Measurements from ENCODE around the gene CTXND2. TPM values are rescaled to one million over a fixed set of nuclear protein-coding genes. Genes with fewer than 3 reads are reported as not detected.

CTXND2 gene
- total and polyA plus RNA-seq, 2 of the 8 experiments (the other 6 are each of a cell fraction or from before 2014, with no cell fraction given): not detected

DNA sequence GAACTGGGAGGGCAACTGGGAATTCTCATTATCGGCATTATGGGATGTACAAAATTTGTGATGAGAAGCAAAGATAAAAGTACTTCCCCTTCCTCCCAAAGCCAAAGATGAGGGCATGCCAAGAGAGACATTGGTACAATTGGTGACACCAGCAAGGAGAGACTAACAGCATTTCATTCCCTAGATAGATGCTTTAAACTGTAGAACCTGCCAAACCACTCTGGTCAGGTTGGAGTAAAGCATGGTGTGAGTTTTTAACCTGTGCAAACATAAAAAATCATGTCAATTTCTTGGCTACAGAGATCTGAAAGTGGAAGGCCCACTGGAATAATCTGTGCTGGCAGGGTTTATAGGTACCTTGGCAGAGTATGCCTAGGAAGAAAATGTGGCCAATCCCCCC, 19.4 kb downstream of the CTXND2 start:
- Histone ChIP-seq H2BK5ac (ENCODE audit: low read depth, low read length) (no peak overlapping the region), H3K27me3 (replicated peaks in 1 of 4; ENCODE audit: control insufficient read depth in 3 of 4, extremely low read depth in 1 of 4, insufficient read depth in 3 of 4, low read length in 3 of 4) (no peaks in the 10 kb centered on the region), H4K5ac (ENCODE audit: insufficient read length, low read depth, low read length) (no peak overlapping the region), H3K79me1 (ENCODE audit: low read depth, low read length) (no peaks in the 10 kb centered on the region), H2BK120ac (replicated peaks; ENCODE audit: low read depth, low read length) (no peak overlapping the region), H3K4me1 (replicated peaks in 1 of 4; ENCODE audit: control insufficient read depth in 3 of 4, insufficient read depth in 4 of 4, low read length in 3 of 4) (no peaks in the 10 kb centered on the region), H2BK15ac (ENCODE audit: low read length) (no peak overlapping the region), H3K4me2 (ENCODE audit: insufficient read depth in 1 of 2, low read depth in 2 of 2, low read length in 2 of 2) (no peak overlapping the region), H3K36me3 (ENCODE audit: control insufficient read depth in 2 of 4, insufficient read depth in 4 of 4, low read length in 3 of 4) (no peaks in the 10 kb centered on the region), H2BK20ac (ENCODE audit: low read length) (no peak overlapping the region), H3K4me3 (ENCODE audit: extremely low read depth in 1 of 4, insufficient read depth in 2 of 4, low read depth in 3 of 4, low read length in 4 of 4) (no peak overlapping the region), H4K91ac (replicated peaks; ENCODE audit: insufficient read length, low read length) (no peak overlapping the region), H3K9ac (replicated peaks in 1 of 4; ENCODE audit: extremely low read depth in 1 of 4, low read depth in 3 of 4, low read length in 3 of 4) (no peak overlapping the region), H3K79me2 (ENCODE audit: control insufficient read depth in 1 of 2, insufficient read depth in 2 of 2, low read length in 2 of 2) (no peaks in the 10 kb centered on the region), H2AFZ (ENCODE audit: low read length) (0 out of 2 replicates have a peak overlapping the region, but pooled peaks have one; percentile 23), H3K9me3 (ENCODE audit: insufficient read depth in 2 of 2, low read depth in 1 of 2, low read length in 1 of 2) (peaks cover 0 to 3% of the 10 kb centered on the region in 2 experiments; a peak in 1 of 4 replicates), H4K20me1 (replicated peaks in 1 of 2; ENCODE audit: control insufficient read depth in 1 of 2, insufficient read depth in 2 of 2, low read length in 2 of 2) (no peaks in the 10 kb centered on the region), H3K18ac (ENCODE audit: extremely low read depth, low read length) (no peak overlapping the region), H2AK5ac (ENCODE audit: low read depth, low read length) (no peak overlapping the region), H3K27ac (ENCODE audit: low read depth, low read length) (no peak overlapping the region), H3K56ac (replicated peaks; ENCODE audit: insufficient read length, low read depth, low read length) (no peak overlapping the region), H4K8ac (ENCODE audit: extremely low read depth, insufficient read depth, low read length) (0 out of 2 replicates have a peak overlapping the region, but pooled peaks have one; percentile 14), H3K23me2 (ENCODE audit: low read depth, low read length) (no peaks in the 10 kb centered on the region), H3K14ac (ENCODE audit: insufficient read length) (no peak overlapping the region), H3K23ac (ENCODE audit: insufficient read length) (no peak overlapping the region), H2BK12ac (ENCODE audit: low read depth, low read length) (no peak overlapping the region), H3K4ac (replicated peaks; ENCODE audit: insufficient read length, low read depth, low read length) (no peak overlapping the region)
- 87% methylated on average over 1 of the region's 1 CpG; no CpG with 5 or more reads in 1 of the 2 experiments for WGBS, 2 experiments (ENCODE audit: extremely low coverage in 1 of 2, insufficient coverage in 1 of 2, insufficient read length in 1 of 2, insufficient replicate concordance in 2 of 2, low coverage in 1 of 2, low lambda C conversion rate in 2 of 2, missing lambda C conversion rate in 1 of 2)
- POLR2A ChIA-PET (ENCODE audit: partially characterized antibody): no interaction called here
- DNase-seq (ENCODE audit: low read depth in 1 of 2, low spot score in 2 of 2): no peak
- CTCF ChIA-PET (ENCODE audit: partially characterized antibody): no interaction called here
- no peak for FAIRE-seq
- TF ChIP-seq KDM4A (IDR thresholded peaks at IDR 0.05; ENCODE audit: low read depth, low read length, severe bottlenecking): no peak
- TF ChIP-seq BCL11A (IDR thresholded peaks at IDR 0.05; ENCODE audit: low read depth in 2 of 2, low read length in 2 of 2): no peak

Measured in H1 (cell line).